ENCODE data around the gene SLC9A9. TPM values are rescaled to one million over a fixed set of nuclear protein-coding genes. Genes with fewer than 3 reads are reported as not detected.

SLC9A9 gene
- polyA plus RNA-seq, 4 donors, result 4.1 to 7.3 (median 4.9) TPM

DNA sequence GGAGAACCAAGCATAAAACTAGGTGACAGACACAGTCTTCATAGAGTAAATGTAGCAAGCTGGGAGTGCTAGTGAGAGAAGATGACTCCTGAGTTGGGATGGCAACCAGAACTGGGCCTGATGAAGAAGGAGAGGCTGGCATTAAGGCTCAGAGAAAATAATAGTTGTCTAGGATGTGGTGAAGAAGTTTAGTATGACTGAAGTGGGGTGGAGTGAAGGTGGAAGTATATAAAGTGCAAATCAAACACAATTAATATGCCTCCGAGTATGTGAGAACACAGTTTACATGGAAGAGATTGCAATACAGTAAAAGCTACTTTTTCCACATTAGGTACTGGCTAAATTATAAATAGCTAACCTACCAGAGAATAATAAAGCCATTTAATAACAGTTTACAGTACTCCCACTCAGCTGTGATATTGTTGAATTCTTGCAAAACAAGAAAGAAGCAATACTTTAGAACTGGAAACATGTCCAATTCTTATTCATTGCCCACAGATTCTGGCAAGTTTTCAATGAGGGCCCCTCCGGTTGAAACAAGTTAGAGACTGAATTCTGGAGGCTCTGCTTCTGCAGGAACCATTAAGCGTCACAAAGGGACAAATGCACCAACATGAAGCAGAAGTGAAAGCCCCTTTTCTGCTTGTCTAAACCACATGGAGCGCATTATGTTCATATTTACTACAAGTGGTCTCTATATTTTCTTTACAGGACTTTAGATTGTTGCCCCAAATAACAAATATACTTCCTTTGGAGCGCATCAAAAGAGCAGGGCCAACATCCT, 243.7 kb downstream of the SLC9A9 start:
- no peak for DNase-seq (ENCODE audit: low read depth in 4 of 4, low spot score in 2 of 4)

DNA sequence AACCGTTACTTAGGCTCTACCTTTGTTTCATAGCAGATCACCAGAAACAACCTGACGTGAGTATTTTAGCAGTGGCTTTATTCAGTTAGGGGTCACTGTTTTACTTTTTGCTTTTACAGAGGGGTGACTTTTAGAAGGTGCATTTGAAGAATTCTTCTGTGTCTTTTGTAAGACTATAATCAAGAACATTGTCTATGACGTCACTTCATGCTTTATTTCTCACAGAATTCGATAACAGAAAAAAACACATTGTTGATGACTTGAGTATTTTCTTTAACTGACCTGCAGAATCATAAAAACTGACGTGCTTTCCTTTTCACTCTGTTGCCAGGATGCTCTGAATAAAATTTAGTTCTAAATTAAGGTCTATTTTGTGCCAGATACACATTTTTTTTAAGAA, 244.5 kb downstream of the SLC9A9 start:
- DNase-seq (ENCODE audit: low read depth in 4 of 4, low spot score in 2 of 4), result no peak

DNA sequence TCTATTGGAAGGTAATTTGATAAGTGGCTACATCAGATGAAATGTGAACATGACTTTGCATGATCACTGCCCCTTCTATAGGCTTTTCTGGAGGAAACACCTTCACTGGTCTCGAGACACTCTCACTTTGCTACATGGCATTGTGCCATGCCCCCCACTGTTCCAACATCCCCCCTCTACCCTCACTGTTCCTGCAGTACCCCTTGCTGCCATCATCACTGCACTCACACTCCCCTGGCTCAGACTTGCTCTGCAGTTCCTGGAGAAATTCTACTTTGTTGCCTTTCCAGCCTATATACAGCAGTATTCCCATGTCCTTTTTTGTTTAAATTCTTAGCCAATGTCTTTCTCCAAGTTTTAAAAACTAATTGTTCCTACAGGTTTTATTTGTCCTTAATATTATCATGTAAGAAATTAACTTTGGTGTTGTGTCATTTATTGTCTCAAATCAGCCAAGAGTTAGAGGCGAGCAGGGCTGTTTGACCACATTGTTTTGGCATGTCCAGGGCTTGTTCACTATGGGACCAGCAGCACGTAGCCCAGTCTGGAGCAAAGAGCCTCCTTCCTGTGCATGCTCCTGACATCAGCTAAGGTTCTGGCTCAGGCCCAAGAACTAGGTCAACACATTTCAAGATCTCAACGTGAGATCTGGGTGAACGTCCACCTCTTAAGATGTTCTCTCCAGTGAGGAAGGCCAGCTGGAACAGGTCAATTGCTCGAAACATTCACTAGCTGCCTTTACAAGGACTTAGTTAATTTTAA, 246.4 kb downstream of the SLC9A9 start:
- DNase-seq (ENCODE audit: low read depth in 4 of 4, low spot score in 2 of 4), result no peak

DNA sequence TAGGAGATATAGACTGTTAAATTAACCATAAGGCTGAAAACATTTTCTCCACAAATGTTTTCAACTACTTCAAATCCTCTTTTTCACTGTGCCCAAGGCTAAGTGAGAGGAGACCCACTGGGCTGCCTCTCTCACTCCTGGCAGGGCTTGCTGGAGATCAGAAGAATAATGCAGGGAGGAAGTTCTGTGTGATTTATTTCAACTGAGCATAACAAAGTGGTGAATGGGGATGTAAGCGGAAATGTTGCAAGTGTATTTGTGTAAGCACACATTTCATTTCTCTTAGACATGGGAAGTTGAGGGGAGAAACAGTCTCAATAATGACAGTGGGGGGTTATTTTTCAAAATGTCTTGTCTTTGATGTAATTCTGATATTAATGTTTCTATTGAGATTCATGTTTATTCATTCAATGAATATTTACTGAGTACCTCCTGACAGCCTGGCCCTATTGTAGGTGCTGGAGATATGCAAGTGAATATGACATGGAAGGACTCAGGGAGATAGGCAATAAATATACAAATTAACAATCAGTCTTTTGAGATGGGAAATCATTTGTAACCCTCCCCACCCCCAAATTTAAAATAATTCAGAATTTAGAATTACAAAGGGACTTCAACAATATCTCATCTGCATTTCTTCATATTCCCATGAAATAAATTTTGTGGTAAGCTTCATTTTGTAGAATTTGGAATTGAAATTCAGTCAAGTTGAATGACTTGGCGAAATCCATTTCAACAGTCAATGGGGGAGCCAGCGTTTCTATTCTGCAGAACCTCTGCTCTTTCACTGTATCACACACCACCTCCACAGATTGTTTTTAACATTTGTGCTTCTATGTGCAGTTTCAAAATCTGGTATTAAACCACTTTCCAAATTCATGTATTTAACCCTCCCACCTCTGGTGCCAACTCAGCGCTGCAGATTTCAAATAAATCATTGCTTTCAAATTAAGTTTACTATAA, 247.2 kb downstream of the SLC9A9 start:
- DNase-seq (ENCODE audit: low read depth in 4 of 4, low spot score in 2 of 4), result no peak

DNA sequence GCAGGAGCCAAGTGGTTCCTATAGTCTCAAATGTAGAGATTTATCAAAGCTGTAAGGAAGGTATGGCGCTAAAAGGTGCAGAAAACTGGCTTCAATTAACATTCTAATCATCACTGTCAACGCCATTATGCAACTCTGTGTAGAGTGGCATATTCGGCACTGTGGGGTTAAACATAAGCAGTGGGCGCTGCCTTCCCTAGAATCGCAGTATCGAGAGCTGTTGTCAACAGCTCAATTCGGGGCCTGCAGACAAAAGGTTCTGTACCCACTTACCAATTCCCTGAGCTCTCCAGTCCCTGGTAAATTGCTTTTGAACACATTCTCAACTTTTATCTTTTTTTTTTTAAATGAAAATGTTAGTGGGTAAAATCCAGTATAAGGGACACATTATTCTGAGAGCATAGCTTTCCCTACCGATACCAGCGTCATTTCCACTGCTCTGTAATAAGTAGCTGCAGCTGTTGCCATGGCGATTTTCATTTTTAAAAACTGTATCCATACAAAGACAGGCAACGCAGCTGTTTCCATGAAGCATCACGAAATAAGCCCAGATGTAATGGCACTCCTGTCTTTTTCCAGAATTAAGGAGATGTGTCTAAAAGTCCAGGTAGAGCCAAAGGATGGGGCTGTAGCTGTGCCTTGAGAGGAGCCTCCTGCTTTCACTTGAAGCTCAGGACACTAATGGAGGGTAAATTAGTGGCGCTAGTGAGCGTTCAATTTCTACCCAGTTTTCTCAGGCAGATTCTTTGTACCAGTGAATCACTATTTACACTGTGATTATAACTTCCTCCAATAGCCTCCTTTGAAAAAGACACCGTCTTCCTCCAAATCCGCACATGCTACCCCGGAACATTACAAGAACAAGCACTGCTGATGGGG, 250.3 kb downstream of the SLC9A9 start:
- no peak for DNase-seq (ENCODE audit: low read depth in 4 of 4, low spot score in 2 of 4)

DNA sequence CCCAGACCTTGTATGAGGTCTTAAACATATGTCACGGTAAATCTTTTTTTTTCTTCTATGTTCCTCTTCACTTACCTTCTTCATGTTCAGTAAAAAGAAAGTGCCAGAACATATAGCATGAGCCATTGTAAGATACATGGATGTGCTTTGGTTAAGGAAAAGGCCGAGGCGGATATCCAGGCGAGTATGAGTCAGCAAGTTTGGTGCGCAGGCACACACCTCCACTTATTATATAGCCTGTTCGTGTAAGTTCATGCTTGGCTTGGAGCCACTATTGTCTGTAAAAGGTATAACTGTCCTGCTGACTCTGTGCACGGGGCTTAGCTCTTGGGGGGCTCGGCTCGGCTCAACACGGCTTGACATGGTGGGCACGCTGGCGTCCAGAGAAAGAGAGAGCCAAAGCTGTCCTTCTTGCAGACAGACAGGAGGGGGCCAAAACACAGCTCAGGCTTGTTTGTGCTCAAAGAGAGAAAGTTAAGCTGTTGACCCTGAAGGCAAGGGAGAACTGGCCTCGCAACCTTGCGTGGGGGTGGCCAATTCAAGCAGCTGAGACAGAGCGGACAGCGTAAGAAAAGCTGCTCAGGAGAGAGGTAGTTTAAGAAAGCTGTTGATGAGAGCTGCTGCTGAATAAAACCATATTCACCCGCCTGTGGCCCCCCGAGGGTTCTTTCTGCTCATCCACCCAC, 251.2 kb downstream of the SLC9A9 start:
- DNase-seq (ENCODE audit: low read depth in 4 of 4, low spot score in 2 of 4), result peak; percentile 28 to 67 (median 48)

DNA sequence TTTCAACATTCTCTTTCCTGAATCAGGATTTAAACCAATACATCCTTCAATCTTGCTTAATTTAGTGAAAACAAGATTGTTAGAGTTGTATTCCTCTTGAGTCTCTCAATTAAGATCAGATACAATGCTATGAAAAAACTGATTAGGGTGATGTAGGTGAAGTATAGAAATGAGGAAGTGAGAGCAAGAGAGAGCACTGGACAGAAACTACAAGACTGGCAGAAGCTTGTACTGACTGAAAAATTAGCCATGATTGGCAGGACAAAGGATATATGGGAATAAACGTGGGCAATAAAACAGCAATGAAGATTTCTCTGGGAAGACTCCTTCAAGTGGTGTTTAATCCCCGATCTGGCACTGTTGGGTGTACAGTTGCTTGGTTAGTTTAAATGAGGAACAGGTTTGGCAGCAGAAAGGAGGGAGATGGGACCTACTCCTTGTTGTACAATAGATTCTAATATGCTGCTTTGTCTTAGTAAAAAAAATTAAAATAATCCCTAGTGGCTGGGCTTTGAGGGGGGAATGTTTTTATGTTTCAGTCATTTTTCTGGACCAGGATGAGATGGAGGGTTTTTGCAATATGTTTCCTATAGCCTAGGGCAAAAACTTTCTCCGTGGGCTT, 252.7 kb downstream of the SLC9A9 start:
- no peak for DNase-seq (ENCODE audit: low read depth in 4 of 4, low spot score in 2 of 4)

DNA sequence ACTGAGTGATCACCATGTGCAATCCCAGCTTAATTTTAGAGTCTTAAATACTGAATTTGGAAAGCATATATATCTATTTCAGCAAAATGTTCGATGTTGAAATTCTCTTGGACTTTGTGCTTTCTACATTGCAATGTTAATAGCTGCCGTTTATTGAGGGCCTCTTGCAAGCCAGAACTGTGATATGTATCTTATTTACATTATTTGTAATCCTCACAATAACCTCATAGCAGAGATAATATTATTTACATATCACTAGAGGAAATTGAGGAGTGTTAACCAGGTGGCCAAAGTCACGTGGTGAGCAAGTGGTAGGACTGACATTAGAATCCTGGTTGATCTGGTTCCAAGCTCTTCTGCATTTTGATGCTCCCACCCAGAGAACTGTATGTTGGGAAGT, 254.1 kb downstream of the SLC9A9 start:
- DNase-seq (ENCODE audit: low read depth in 4 of 4, low spot score in 2 of 4), result no peak

DNA sequence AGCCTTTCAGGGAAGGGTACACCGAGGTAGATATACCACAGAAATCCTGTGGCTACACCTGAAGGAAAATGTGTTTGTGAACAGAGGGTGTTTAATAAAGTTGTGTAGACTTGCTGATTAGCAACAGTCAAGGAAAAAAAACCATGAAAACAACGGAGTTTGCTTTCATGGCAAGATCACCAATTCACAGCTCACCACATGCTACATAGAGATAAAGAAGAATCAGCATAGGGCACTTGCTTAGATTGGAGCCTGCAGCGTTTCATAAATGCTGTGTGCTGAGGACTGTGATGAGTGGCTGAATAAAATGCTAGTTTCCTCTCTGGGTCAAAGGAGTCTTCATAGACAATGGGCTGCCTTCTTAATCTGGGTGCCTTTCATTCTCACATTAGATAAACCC, 257.6 kb downstream of the SLC9A9 start:
- no peak for DNase-seq (ENCODE audit: low read depth in 4 of 4, low spot score in 2 of 4)

DNA sequence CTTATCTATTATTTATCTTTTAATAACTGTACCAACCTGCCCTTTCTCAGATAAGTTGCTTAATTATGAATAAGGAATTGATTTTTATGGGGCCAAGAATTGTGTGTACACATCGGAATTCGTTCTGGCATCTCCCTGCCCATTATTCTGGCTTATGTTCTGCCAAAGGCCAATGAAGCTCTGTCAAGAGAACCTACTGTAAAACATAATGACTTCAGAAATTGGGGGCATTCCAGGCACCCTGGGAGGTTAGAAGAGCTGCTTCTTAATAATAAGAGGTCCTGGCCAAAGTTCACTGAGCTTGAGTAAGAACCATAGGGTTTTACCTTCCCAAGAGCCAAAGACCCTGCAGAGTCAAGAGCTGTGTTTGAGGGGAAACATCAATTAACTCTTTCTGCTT, 261.7 kb downstream of the SLC9A9 start:
- DNase-seq (ENCODE audit: low read depth in 4 of 4, low spot score in 2 of 4), result no peak

DNA sequence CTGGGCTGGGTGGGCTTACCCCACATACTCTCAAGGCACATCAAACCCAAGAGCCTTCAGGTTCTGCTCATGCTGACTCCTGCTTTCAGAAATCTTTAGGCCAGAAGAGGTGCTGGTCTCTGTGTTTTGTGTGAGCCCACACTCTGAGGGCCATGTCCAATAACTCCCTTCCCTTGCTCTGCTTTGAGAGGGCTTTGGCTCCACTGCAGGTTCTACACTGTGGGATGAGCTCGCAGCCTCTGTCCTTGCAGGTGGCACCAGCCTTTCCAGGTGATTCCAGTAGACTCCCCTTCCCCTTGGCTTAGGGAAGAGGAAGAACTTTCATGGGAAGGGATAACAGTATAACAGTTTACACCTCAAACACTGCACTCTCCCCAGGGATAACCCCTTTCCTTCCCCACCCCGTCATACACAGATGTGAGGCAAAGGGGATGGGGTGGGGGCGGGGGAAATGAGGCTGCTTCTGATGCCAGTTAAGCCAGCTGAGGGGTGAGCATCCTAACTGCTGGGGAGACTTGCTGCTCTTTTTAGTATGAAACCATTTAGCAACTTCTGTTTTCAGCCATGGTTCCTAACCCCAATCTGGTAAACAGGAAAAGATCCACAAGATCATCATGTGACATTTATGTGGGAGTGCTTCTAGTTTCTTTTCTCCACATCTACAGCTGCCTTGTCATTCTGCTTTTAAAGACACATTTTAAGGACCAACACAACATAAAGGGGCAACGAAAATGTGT, 262.4 kb downstream of the SLC9A9 start:
- DNase-seq (ENCODE audit: low read depth in 4 of 4, low spot score in 2 of 4), result no peak

DNA sequence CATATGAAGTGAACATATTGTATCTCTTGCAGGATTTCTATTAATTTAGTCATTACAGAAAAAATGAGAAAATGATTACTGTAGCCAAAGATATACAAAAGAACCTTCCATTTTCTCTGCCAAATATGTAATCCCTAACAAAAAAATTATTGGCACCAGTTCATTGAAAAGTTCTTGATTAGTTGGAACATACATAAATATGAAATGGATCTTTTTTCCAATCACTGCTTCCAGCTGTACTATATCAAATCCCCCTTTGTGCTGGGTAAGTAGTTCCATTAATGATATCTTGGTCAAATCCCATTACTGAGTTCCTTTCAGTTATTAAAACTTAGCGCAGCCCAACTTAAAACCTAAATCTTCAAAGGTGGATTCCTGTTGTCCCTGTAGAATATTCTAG, 263.8 kb downstream of the SLC9A9 start:
- DNase-seq (ENCODE audit: low read depth in 4 of 4, low spot score in 2 of 4), result no peak

DNA sequence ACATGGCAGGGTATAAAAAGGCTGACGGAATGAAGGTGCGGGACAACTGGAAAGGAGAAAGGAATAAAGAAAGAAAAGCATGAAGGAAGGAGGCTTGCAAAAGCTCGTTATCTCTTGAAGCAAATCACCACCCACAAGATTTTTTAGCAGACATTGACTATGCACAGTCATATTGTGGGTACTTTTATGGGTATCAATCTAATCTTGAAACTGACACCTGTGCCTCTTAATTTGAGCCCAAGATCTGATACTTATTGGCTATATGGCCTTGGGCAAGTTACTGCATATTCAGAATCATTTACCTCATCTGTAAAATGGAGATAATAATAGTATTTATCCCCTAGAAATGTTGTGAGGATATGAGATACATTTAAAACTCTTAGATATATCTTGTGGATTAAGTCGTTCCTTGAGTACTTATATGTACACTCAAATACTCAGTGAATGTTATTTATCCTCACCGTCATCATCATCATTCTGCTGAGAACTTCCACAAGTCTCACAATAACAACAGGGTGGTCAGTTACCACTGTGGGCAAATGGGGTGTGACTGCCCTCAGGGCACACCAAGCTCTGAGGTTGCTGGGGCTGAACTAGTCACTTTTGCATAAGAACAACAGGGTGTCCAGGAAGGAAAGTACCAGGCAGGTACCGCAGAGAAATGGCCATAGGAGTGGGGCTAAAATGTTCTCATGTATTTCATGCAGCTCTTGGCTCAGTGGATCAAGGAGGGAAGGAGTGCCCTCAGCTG, 266.1 kb downstream of the SLC9A9 start:
- DNase-seq (ENCODE audit: low read depth in 4 of 4, low spot score in 2 of 4), result no peak

DNA sequence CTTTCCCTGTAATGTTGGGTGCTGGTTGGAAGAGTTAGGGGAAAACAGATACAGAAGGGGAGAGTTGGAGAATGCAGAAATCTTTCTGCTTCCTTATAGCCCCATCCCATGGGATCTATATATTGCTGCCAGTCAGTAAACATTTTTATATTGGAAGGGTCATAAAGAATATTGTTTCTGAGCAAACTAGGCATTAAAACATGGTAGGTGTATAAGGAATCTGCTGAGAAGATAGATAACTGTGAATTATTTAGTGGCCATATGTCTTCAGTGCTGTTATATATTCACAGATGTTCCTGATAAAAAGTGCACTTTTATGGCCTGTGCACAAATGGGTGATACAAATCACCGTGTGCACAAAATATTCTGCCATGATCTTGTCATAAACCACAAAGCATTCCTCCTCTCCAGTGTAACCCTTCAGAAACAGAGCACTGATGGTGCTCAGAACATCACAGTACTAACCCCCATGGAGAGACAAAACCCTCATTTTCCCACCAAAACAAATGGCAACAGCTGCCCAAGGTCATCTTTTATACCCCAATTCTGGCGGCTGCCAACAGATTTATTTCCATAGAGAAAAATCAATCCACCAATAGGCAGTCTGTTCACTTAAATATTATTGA, 269.3 kb downstream of the SLC9A9 start:
- no peak for DNase-seq (ENCODE audit: low read depth in 4 of 4, low spot score in 2 of 4)

DNA sequence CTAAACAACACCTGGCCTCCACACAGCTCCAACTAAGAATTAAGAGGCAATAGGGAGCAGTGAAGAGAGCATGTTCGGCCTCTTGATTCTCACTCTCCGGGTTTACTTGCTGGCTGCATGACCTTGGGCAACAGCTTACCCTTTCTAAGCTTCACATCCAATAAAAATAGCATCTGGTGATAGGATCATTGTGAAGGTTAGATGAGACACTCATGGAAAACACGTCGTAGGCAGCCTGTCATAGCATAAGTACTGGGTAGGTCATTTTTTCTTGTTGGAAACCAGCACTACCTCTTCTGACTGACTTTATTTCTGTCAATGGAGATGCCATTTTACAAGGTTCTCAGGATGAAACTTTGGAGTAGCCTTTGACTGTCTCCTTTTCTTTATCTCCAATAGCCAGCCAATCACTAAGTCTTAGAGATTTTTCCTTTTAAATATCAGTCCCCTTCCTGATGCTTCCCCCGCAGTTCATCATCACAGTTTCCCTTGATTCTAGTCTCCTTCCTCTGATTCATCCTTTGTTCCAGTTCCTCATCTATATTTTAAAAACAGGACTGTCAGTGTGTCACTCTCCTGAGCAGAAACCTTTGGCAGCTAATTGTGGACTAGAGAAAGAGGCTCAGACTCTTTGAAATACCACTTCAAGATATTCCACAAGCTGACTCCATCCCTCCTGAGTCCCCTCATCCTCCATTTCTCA, 271.5 kb downstream of the SLC9A9 start:
- DNase-seq (ENCODE audit: low read depth in 4 of 4, low spot score in 2 of 4), result no peak

DNA sequence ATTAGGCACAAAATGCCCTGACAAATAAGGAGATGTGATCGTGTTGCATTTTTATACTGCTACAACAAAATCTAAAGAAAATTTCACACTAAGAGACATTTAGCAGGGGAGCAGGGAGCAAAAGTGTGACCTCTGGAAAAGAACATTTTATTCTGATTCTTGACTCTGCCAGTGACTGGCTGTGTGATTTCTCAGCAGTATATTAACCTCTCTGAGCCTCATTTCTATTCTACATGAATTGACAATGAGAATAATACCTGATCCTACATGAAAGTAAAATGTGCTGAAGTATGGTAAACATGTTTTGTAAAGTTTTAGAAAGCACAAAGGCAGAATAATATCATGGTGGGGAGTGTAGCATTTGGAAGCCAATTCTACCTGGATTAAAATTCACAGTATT, 273.3 kb downstream of the SLC9A9 start:
- no peak for DNase-seq (ENCODE audit: low read depth in 4 of 4, low spot score in 2 of 4)
